Hematopoietic multipotent progenitor cell treated with erythropoietin and hydrocortisone succinate and interleukin-3 and kit ligand, for 6 days (in vitro differentiated cells): ENCODE data around the gene TNFSF13.
"Not testable (repeated sequence)": the region's sequence is repeated elsewhere in the genome, so short reads cannot be mapped to it uniquely, and the experiment has no call there.

Source experiments
- DNase-seq: peaks from one replicate; pipeline ENCODE4 v3.0.0-alpha.2; 2015

The TNFSF13 gene

GRCh38 chr17:7593296-7593695, 34.7 kb downstream of the TNFSF13 start:
- no peak for DNase-seq

DNA sequence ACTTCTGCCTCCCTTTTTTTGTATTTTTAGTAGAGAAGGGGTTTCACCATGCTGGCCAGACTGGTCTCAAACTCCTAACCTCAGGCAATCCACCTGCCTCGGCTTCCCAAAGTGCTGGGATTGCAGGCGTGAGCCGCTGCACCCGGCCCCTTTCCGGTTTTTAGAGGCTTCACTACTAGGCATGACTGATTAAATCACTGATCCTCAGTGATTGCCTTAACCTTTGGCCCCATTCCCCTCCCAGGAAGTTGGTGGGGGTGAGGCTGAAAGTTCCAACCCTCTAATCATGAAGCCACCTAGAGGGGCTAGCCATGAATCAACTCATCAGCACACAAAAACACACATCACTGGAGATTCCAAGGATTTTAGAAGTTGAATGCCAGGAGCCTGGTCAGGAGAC, 39.0 kb downstream of the TNFSF13 start:
- not testable (repeated sequence) for DNase-seq

- DNase-seq, result no peak
Measured at GRCh38 chr17:7606280-7606679, 47.7 kb downstream of the TNFSF13 start.

DNA sequence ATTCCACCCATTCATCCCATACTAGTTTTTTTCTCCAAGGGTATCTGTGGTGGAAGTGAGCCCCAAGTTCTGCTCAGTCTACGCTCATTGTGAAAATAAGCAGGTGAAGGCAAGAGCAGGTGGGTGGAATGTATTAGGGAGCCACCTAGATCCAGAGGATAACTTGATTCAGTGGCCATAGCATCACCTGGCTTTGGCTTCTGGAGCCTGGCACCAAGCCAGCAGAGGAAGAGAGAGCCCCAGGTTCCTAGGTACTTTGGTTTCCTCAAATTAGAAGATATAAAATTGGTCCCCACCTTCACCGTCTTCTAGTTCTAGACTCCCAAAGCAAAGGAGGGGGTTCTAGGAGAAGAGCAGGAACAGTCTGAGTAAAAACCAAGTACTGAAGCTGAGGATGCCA, 52.1 kb downstream of the TNFSF13 start:
- no peak for DNase-seq
